Measurements from ENCODE around the gene NID1.

The NID1 gene

DNA sequence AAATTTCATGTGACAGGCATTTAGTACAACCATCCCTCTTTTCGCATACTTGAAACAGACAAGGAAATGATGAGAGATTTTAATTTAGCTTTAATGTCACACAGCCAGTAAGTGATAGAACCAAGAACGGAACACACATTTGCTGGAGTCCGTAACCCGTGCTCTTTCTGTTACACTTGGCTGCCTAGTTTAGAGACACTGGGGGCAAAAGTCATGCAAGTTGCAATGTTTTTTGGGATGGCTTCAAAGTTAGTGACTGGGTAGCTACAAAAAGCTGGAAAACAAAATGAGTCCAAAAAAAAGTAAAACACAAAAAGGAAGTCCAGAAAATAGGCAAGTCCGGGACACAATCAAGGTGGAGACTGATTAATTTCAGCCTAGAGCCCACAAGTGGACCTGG lies 5.9 kb downstream of the NID1 start:
- no peak for DNase-seq (ENCODE audit: low read depth)
- TF ChIP-seq, protein P1, sequence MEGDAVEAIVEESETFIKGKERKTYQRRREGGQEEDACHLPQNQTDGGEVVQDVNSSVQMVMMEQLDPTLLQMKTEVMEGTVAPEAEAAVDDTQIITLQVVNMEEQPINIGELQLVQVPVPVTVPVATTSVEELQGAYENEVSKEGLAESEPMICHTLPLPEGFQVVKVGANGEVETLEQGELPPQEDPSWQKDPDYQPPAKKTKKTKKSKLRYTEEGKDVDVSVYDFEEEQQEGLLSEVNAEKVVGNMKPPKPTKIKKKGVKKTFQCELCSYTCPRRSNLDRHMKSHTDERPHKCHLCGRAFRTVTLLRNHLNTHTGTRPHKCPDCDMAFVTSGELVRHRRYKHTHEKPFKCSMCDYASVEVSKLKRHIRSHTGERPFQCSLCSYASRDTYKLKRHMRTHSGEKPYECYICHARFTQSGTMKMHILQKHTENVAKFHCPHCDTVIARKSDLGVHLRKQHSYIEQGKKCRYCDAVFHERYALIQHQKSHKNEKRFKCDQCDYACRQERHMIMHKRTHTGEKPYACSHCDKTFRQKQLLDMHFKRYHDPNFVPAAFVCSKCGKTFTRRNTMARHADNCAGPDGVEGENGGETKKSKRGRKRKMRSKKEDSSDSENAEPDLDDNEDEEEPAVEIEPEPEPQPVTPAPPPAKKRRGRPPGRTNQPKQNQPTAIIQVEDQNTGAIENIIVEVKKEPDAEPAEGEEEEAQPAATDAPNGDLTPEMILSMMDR (IDR thresholded peaks at IDR 0.05; ENCODE audit: control insufficient read depth, extremely low read depth, insufficient read depth) = no peak
- H3K4me3 ChIP-seq (ENCODE audit: low read depth, low read length) = no peak overlapping the region

DNA sequence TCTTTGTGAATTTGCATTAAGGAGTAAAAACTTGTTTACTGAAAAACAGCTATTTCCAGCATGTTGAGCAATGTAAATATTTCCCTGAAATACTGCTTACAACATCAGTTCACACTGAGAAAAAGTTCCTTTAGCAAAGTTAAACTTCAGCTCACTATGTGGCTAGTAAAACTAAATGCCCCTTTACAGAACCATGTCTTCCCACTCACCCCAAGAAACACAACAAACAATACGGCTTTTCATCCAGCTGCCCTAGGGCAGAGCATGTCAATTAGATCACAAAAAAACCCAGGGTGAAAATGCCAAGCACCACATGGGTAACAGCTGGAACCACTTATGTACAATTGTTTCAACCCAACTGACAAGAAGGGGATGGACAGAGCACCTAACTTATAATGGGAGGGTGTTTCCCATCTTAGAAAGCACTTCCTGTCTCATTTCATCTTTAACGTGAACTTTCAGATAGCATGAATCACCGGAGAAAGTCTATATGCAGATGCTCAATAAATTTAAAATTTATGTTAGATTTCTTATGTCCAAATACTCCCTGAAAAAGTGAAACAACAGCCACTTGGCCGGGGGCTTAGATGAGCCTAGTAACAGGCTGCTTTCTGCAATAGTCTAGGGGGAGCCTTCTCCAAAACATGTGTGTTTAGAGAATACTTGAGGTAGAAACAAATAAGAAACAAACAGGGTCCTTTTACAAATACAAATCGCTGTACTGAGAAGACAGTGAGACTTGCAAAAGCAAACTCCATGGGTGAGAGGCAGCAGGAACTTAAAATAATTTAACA lies 6.6 kb downstream of the NID1 start:
- no peak overlapping the region for H3K4me3 ChIP-seq (ENCODE audit: low read depth, low read length)
- DNase-seq (ENCODE audit: low read depth) = no peak

DNA sequence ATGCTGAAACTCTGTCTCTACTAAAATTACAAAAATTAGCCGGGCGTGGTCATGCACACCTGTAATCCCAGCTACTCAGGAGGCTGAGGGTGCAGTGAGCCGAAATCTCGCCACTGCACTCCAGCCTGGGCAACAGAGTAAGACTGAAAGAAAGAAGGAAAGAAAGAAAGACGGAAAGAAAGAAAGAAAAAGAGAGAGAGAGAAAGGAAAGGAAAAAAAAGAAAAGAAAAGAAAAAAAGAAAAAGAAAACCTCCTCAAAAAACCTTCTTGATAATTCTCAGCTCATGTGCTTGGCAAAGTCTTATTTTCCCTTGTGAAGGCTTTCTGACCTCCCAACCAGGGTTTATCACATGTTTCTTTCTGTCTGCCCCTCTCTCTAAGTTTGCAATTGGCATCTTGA lies 7.3 kb downstream of the NID1 start:
- TF ChIP-seq, protein P1 (IDR thresholded peaks at IDR 0.05; ENCODE audit: control insufficient read depth, extremely low read depth, insufficient read depth) = no peak
- DNase-seq (ENCODE audit: low read depth) = no peak
- no peak overlapping the region for H3K4me3 ChIP-seq (ENCODE audit: low read depth, low read length)

More for the DNA sequence above, 6.6 kb downstream of the NID1 start:
- TF ChIP-seq, protein P1 (IDR thresholded peaks at IDR 0.05; ENCODE audit: control insufficient read depth, extremely low read depth, insufficient read depth) = no peak

DNA sequence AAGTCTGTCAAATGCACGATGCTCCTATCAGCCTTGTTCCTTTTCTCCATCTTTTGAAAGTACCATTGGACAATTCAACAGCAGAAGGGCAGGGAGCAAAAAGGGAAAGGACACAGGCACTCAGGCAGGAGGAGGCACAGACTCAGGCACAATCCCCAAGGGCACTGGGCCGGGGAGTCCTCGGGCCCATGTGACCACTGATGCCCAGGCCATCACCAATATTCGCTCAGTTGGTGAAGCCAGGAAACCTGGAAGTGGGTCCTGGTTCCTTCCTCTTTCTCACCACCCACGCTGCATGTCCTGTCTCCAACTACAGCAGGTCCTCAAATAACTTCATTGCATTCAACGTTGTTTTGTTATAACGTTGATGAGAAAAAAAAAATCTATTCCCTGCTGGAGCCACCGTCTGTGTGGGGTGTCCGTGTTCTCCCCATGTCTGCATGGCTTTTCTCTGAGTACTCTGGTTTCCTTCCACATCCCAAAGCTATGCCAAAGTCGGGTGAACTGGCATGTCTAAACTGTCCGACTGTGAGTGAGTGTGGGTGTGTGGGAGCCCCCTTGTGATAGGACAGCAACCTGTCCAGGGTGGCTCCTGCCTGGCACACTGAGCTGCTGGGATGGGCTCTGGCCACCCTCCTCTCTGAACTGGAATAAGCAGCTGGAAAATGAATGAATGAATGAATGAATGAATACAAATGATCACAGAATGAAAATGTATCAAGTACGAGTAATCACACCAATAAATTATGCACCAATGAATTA lies 12.5 kb downstream of the NID1 start:
- DNase-seq (ENCODE audit: low read depth) = no peak
- TF ChIP-seq, protein P1 (IDR thresholded peaks at IDR 0.05; ENCODE audit: control insufficient read depth, extremely low read depth, insufficient read depth) = no peak
- no peak overlapping the region for H3K4me3 ChIP-seq (ENCODE audit: low read depth, low read length)

DNA sequence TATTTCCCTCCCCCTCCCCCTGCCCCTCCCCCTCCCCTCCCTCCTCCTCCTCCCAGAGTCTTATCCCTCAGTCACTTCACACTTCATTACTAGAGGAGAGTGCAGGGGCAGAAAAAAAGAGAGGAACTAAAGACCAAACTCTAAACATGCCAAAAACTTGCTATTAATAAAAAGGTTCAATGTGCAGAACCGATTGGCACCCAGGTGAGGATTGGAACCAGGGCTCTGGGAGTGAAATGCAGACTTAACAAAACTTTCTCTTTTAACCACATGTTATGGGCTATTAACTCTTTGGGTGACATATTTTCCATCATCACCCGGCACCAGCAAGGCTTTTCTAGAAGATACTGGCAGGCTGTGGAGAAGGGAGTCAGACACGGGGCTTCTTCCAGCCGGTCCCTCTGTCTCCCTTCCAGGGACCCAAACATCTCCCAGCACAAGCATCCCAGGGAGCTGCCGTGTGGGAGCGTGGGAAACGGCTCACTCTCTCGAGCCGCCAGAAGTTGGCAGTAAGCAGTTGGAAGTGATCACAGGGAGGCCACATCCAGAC lies 13.6 kb downstream of the NID1 start:
- TF ChIP-seq, protein P1 (IDR thresholded peaks at IDR 0.05; ENCODE audit: control insufficient read depth, extremely low read depth, insufficient read depth) = no peak
- no peak overlapping the region for H3K4me3 ChIP-seq (ENCODE audit: low read depth, low read length)
- no peak for DNase-seq (ENCODE audit: low read depth)

DNA sequence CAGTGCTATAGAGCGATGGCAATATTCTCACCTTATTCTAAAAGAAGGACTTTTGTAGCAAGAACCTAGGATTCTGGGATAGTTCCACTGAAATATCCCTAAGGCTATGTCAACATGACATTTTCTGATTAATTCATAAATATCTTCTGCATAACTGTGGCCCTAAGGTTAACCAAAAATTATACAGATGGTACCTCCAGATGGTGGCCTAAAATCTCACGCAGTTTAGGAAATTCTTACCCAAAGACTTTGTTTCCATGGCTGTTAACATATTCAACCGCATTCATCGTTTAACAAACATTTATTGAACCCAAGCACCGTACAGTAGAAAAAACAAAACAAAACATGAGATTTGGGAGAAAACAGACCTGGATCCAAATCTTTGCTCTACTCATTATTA lies 19.1 kb downstream of the NID1 start:
- TF ChIP-seq, protein P1 (IDR thresholded peaks at IDR 0.05; ENCODE audit: control insufficient read depth, extremely low read depth, insufficient read depth) = no peak

More for the DNA sequence above, 19.1 kb downstream of the NID1 start:
- H3K4me3 ChIP-seq (ENCODE audit: low read depth, low read length) = no peak overlapping the region
- no peak for DNase-seq (ENCODE audit: low read depth)

Measured in LNCaP clone FGC (cell line).